ENCODE results near the gene SLC12A8.

Gene SLC12A8

DNA sequence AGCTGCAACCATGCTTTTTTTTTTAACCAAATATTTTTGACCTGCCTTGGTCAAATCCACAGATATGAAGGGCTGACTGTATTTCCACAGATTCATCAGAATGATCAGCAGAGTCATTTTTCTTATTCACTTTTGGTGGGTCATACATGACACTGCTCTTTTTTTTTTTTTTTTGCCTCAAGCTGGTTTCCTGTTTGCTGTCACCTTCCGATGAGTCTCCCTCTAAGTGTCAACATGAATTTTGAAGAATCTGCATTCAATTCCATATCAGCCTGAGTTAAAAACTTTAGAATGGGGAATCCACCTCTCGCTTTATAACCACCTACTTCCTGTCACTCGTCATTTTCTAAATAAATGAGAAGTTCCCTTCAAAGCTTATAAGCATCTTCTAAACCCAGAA is 2.2 kb upstream of the SLC12A8 start:
- peak; percentile 19 for DNase-seq

DNA sequence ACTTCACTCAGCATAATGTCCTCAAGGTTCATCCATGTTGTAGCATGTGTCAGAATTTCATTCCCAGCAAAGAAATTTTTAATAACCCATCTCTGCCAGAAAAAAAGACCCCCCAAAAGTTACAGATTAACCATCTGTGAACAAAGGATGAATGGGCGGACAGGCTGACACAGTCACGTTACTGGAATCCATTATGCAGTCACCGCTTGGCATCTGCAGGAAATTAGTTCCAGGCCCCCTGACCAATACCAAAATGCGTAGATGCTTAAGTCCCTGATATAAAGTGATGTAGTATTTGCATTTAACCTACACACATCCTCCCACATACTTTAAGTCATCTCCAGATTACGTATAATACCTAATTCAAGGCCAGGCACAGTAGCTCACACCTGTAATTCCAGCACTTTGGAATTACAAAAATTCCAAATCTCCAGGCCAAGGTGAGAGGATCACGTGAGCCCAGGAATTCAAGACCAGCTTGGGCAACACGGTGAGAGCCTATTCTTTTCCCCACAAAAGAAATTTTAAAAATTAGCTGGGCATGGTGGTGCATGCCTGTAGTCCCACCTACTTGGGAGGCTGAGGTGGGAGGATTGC is 1.5 kb upstream of the SLC12A8 start:
- no peak for DNase-seq

DNA sequence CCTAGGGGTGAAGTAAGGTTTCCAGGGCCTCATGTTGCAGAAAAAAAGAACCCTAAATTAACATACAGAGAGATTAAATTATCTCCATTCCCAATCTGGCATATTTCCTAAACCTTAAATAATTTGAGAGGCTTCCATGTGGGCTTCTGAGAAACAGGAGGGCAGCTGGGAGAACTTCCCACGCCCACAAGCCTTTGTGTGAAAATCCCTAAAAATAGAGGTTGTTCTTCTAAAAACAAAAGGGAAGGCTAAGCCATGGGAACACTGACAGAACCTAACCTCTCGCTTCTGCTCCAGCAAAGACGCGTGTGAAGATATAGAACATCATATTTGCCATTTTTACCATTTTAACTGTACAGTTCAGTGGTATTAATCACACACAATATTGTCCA is 812 bp upstream of the SLC12A8 start:
- no peak for DNase-seq

- no peak for DNase-seq
Measured at GRCh38 chr3:125212091-125212508, 448 bp downstream of the SLC12A8 start.

- no peak for DNase-seq
Measured at GRCh38 chr3:125211523-125212090, 941 bp downstream of the SLC12A8 start.

DNA sequence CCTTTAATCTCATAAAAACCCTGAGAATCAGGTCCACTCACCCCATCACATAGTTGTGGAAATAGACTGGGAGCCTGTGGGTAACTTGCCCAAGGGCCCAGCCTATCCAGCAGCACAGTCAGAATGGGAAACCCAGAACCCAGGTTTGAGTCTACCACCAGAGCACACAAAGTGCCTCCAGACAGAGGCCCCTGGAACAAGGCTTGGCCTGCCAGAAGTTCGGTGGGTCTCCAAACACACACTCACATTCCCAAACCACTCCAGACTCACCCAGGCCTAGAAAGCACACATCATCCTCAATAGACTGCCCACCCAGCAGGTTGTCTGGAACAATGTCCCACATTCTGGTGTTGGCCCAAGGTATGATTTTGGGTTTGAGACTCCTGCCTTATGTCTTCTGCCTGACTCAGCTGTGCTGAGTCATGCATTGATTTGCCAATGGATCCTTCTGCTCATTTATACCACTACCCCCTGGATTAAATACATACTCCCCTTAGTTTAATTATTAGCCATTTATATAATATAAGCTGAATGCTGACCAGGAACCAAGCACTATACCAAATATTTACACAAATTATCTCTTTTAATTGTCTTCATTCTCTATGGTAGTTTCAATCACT is 4.5 kb downstream of the SLC12A8 start:
- DNase-seq = no peak

DNA sequence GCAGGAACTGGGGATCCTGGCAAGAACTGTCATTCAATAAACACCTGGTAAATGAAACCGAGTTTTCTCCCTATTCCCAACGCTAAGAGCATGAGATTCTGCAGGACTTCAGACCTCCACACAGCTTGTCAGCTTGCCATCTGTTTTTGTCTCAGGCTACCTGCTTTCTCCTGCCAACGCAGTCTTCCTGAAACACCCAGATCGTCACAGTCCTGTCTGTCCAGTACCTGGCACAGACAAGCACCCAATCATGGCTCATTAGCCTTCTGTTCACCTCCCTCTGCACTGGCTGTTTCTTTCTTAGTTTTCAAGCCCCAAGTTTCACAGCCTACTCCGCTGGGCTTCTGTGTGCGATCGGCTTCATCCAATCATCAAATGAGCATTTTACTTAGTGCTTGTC is 5.0 kb downstream of the SLC12A8 start:
- DNase-seq = no peak

DNA sequence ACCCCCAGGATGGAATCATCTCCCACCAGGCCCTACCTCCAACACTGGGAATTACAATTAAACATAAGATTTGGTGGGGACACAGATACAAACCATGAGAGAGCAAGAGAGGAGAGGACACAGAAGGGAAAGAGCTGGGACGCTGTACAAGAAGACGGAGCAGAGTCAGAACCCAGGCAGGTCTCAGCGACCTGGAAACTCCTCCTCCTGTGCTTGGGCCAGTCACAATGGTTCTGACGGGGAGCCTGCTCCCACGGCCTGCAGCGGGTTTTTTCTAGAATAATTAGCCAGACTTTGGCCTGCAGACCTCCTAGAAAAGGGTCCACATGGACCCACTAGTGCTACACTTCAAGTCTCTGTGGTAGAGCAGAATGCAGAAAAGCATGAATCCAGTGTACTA is 5.6 kb downstream of the SLC12A8 start:
- DNase-seq = no peak

DNA sequence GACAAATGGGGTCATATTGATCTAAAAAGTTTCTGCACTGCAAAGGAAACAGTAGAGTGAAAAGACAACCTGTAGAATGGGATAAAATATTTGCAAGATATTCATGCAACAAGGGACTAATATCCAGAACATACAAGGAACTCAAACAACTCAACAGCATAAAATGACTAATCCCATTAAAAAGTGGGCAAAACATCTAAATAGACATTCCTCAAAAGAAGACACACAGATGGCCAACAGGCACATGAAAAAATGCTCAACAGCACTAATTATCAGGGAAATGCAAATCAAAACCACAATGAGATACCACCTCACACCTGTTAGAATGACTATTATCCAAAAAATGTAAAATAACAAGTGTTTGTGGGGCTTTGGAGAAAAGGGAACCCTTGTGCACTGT is 8.8 kb downstream of the SLC12A8 start:
- no peak for DNase-seq

- peak; percentile 45 for DNase-seq
Measured at GRCh38 chr3:125202197-125202596, 10.4 kb downstream of the SLC12A8 start.

GRCh38 chr3:125200731-125201139 is 11.8 kb downstream of the SLC12A8 start:
- DNase-seq = no peak

DNA sequence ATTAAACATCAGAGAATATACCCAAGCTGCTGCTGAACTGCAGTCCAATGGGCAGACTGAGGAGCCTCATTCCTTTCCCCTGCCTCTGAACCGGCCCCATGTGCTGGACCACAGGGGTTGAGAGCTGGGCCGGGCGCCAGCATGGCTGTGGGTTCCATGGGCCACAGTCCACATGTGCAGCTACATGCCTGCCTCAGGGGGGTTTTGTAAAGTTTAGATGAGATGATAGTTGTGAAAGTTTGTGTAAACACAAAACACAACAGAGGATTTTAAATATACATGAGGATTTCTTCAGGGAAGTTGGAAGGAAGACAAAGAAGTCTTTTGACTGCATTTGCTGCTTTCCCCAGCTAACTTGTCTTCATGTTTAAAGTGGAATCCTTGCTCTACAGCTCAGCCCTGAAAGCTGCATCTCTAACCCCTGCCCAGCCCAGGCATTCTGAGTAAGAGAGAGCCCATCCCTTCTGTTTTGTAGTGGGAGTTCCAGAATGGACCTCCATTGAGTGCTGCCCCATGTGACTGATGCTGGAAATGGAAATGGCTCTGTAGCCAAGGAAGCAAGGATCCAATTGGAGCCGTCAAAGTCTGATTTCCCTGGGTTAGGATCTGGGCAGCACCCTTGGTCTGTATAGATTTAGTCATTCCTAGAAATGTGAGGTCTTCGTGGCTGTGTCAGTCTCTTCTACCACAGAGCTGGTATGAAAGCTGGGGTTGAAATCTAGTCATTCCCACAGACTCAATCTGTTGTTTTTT is 17.5 kb downstream of the SLC12A8 start:
- DNase-seq = no peak

DNA sequence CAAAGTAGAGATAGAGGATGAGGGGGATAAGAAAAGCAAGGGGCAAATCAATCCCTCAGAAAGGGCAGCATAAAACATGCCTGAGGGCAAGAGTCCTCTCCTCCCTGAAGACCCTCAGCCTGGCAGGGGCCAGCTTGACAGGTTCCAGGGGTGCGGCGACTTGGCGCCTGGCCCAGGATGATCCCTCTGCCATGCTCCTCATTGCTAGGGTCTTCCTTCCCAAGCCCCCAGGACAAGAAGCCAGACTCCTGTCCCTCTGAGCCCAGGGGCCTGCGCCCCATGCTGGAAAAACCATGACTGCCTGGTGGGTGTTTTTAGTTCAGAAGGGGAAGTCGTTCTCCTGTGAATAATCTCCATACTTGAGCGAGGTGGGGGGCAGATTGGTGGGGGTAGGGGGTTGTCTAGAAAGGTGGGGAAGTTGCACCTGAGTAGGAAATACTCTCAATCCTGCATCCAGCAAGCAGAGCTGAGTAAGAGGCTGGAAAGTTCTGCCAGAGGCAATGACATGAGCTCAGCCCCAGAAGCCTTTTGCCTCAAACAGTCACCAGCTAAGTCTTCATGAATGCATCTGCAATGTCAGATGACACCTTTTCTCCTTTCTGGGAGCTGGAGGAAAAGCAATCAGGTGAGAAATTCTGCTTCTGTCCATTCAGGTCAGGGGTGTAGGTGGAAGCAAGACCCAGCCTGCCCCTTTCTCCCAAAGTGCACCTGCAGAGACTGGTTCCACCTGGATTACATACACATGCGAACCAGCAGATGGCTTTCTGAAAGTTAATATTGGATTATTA is 18.3 kb downstream of the SLC12A8 start:
- no peak for DNase-seq

DNA sequence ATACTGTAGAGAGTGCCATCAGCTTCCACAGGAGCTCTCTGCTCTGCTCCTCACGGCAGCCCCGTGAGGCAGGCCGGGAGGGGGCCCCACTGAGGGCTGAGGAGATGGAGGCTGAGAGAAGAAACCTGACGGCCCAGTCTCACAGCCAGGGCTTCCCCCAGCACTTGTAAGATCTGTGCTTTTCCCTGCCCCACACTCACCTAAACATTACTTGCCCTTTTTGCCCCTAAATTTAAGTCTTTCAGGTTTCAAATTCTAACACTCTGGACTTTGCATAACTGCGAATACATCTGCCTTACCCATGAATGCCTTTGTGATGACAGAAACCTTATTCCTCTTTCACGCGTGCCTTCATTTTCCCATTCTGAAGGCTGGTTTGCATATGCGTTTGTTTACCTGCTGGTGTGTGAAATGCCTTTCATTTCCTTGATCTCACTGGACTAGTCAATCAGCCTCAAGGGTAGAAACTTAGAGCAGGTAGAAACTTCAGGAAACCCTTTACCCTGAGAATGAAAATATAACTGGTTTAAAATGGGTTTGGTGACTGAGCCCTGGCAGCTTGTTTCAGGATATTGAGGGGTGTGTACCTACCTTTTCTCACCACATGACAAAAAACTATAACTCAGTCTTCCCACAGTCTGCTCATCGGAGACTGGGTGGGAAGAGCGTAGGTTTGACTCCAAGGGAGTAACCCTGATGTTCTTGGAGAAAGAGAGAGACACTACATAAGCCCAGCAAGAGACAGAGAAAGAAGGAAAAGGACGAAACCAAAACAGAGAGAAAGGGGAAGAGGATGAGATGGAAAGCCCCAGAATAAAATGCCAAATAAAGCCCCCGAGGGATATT is 20.1 kb downstream of the SLC12A8 start:
- no peak for DNase-seq

- DNase-seq = no peak
Measured at GRCh38 chr3:125191730-125192129, 20.8 kb downstream of the SLC12A8 start.

DNA sequence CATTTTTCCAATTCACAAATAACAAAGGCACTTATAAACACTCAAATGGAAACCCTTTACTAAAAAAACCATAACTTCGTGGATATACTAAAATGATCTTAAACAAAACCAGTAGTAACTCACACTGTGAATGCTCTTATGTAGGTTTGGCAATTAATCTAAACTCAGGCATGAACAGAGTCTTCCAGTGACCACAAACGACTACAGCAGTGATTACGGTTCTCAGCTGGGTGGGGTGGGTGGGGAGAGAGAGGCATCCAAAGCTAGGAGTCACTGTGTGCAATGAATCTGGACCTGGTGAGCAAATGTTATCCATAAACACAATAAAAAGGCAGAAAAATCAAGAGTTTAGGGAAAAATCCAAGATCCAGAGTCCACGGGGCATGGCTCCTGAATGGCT is 21.3 kb downstream of the SLC12A8 start:
- no peak for DNase-seq

DNA sequence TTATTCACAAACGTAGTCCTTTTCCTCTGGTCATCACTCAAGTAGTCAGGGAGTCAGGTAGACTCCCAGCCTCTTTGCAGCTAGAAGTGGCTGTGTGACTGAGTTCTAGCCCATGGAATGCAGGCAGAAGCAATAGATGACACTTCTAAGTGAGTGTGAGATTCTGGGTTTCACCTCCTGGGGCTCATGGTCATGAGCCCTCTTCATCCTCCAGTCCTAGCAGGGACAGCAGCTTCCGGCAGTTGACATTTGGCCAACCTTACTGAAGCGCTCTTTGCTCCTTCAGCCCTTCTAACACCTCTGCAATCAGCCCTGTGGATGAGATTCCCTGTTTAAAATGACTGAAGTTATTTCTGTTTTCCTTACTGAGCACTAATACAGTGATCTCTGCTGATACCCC is 21.8 kb downstream of the SLC12A8 start:
- DNase-seq = no peak

- no peak for DNase-seq
Measured at GRCh38 chr3:125189378-125190165, 23.0 kb downstream of the SLC12A8 start.

DNA sequence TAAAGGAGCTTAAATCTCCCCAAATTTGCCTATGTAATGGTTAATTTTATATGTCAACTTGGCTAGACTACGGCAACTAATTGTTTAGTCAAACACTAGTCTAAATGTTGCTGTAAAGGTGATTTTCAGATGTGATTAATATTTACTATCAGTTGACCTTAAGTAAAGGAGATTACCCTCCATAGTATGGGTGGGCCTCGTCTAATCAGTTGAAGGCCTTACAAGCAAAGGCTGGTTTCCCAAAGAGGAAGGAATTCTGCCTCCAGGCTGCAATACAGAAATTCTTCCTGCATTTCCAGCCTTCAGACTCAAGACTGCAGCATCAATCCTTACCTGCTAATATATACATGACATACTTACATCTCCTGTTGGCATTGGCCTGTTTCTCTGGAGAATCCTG is 23.6 kb downstream of the SLC12A8 start:
- DNase-seq = no peak

DNA sequence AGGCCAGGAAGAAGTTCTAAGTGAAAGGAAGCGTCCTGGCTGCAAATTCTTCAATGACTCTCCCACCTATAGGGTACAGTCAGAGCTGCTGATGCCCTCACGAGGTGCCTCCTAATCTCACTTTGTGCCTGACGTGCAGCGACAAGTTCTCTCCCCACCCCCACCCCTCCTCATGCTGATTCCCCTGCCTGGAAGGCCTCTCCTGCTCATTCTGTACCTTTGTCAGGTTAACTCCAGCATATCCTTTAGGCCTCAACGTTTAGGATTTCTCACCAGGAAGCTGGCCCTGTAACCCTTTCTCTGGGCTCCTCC is 25.0 kb downstream of the SLC12A8 start:
- DNase-seq = no peak

- no peak for DNase-seq
Measured at GRCh38 chr3:125186800-125187598, 25.5 kb downstream of the SLC12A8 start.
